ENCODE results near the gene CREBBP.

The CREBBP gene

GRCh38 chr16:3754772-3755171 lies 125.7 kb downstream of the CREBBP start:
- TF ChIP-seq CTCF (conservative IDR thresholded peaks at IDR 0.05; ENCODE audit: control insufficient read depth, insufficient read depth, low read depth, low read length): no peak
- H3K4me3 ChIP-seq (ENCODE audit: control insufficient read depth, low read depth, low read length): no peak overlapping the region
- DNase-seq (ENCODE audit: low read depth): no peak

- no peak for DNase-seq (ENCODE audit: low read depth)
- no peak overlapping the region for H3K4me3 ChIP-seq (ENCODE audit: control insufficient read depth, low read depth, low read length)
- TF ChIP-seq CTCF (conservative IDR thresholded peaks at IDR 0.05; ENCODE audit: control insufficient read depth, insufficient read depth, low read depth, low read length): no peak
Observed at GRCh38 chr16:3754081-3754703, 126.3 kb downstream of the CREBBP start.

GRCh38 chr16:3752984-3753383 lies 127.5 kb downstream of the CREBBP start:
- no peak for DNase-seq (ENCODE audit: low read depth)
- TF ChIP-seq CTCF (conservative IDR thresholded peaks at IDR 0.05; ENCODE audit: control insufficient read depth, insufficient read depth, low read depth, low read length): no peak
- H3K4me3 ChIP-seq (ENCODE audit: control insufficient read depth, low read depth, low read length): no peak overlapping the region

GRCh38 chr16:3751878-3752277 lies 128.6 kb downstream of the CREBBP start:
- no peak for TF ChIP-seq CTCF (conservative IDR thresholded peaks at IDR 0.05; ENCODE audit: control insufficient read depth, insufficient read depth, low read depth, low read length)
- H3K4me3 ChIP-seq (ENCODE audit: control insufficient read depth, low read depth, low read length): no peak overlapping the region
- no peak for DNase-seq (ENCODE audit: low read depth)

GRCh38 chr16:3748307-3748706 lies 132.2 kb downstream of the CREBBP start:
- H3K4me3 ChIP-seq (ENCODE audit: control insufficient read depth, low read depth, low read length): no peak overlapping the region
- peak; percentile 12 for DNase-seq (ENCODE audit: low read depth)
- no peak for TF ChIP-seq CTCF (conservative IDR thresholded peaks at IDR 0.05; ENCODE audit: control insufficient read depth, insufficient read depth, low read depth, low read length)

GRCh38 chr16:3745751-3746355 lies 134.7 kb downstream of the CREBBP start:
- no peak for TF ChIP-seq CTCF (conservative IDR thresholded peaks at IDR 0.05; ENCODE audit: control insufficient read depth, insufficient read depth, low read depth, low read length)
- peak; percentile 53 for DNase-seq (ENCODE audit: low read depth)
- no peak overlapping the region for H3K4me3 ChIP-seq (ENCODE audit: control insufficient read depth, low read depth, low read length)
